Astrocyte of the spinal cord (primary cell): ENCODE data around the gene SOX14.

ENCODE experiments used
- DNase-seq: peaks from one replicate; pipeline ENCODE4 v3.0.0; 2011; ENCODE audit warnings: low read depth, low spot score
- H3K4me3 ChIP-seq: 2 replicates; pipeline ENCODE4 v1.5.1; 2011; ENCODE audit warnings: low read depth, mild to moderate bottlenecking, low read length, moderate library complexity
- in situ Hi-C: cut with HindIII; loops from 2 replicates; pipeline ENCODE4 v1.10.0; 2017; ENCODE audit warnings: low sequenced_read_pairs
- TF ChIP-seq, protein P1 (sequence below): IDR thresholded peaks from 2 replicates; pipeline ENCODE4 v1.5.1; 2012; ENCODE audit warnings: low read depth, mild to moderate bottlenecking, low read length, inconsistent platforms

The SOX14 gene

DNA sequence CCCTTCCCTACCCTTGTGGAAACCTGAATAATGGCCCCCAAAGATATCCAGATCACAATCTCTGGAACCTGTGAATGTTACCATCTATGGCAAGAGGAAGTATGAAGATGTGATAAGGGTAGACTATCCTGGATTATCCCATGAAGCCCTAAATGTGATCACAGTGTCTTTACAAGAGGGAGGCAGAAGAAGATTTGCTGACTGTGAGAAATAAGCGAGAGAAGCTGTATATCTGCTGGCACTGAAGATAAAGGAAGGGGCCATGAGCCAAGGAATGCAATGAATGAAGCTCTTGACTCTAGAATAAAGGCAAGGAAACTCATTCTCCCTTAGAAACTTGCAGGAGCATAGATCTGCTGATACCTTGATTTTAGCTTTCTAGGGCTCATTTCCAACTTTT is 39.1 kb downstream of the SOX14 start:
- TF ChIP-seq, protein P1, sequence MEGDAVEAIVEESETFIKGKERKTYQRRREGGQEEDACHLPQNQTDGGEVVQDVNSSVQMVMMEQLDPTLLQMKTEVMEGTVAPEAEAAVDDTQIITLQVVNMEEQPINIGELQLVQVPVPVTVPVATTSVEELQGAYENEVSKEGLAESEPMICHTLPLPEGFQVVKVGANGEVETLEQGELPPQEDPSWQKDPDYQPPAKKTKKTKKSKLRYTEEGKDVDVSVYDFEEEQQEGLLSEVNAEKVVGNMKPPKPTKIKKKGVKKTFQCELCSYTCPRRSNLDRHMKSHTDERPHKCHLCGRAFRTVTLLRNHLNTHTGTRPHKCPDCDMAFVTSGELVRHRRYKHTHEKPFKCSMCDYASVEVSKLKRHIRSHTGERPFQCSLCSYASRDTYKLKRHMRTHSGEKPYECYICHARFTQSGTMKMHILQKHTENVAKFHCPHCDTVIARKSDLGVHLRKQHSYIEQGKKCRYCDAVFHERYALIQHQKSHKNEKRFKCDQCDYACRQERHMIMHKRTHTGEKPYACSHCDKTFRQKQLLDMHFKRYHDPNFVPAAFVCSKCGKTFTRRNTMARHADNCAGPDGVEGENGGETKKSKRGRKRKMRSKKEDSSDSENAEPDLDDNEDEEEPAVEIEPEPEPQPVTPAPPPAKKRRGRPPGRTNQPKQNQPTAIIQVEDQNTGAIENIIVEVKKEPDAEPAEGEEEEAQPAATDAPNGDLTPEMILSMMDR, result no peak
- no peak overlapping the region for H3K4me3 ChIP-seq
- in situ Hi-C loops, result no loop called here
- no peak for DNase-seq

- in situ Hi-C loops, result no loop called here
- TF ChIP-seq, protein P1, result no peak
- DNase-seq, result no peak
- no peak overlapping the region for H3K4me3 ChIP-seq
Measured at GRCh38 chr3:137807998-137808397, 43.9 kb downstream of the SOX14 start.

DNA sequence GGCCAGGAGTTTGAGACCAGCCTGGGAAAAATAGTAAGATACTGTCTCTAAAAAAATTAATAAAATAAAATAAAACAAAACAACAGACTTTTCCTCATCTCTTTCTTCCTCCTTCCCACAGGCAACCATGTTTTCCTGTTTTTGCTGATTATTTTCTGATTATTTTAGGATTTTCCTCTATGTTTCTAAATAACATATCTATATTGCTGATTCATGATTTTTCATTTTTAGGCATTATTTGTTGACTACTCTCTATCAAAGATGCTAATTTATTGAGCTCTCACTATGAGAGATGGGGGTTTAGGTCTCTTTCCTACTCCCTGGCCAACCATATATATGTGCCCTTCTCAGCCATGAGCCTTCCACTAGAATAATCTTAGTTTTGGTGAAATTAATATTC is 45.4 kb downstream of the SOX14 start:
- in situ Hi-C loops, result no loop called here
- no peak overlapping the region for H3K4me3 ChIP-seq
- TF ChIP-seq, protein P1, result no peak
- DNase-seq, result no peak

DNA sequence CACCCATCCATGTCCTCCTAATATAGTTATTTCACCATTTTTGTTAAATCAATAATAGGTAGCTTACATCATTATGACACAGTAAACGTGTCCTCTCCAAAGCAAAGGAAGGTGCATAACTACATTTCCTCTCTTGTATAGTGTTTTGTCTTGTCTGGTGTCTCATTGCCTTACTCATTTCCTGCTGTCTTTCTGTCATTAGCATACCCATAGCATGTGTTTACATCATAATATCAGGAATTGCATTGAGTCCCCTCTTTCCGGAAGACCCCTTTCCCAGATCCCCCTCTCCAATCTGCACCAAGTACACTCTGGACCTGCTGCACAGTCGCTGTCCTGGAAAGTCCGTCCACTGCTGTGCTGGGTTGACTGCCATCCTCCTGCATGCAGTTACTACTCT is 47.9 kb downstream of the SOX14 start:
- no peak overlapping the region for H3K4me3 ChIP-seq
- in situ Hi-C loops, result no loop called here
- no peak for DNase-seq
- TF ChIP-seq, protein P1, result no peak

- in situ Hi-C loops, result no loop called here
- TF ChIP-seq, protein P1, result no peak
- DNase-seq, result no peak
- H3K4me3 ChIP-seq, result no peak overlapping the region
Measured at GRCh38 chr3:137815251-137815650, 51.1 kb downstream of the SOX14 start.
